Stimulated activated CD4-positive, alpha-beta T cell treated with anti-CD3 and anti-CD28 coated beads, Interleukin-12 subunit alpha, Interleukin-12 subunit beta, amount 100 ng/mL, for 24 hours (primary cell): Measurements from ENCODE around the gene UTP14C.
"Not testable (repeated sequence)": the region's sequence is repeated elsewhere in the genome, so short reads cannot be mapped to it uniquely, and the experiment has no call there.

Experiments
- DNase-seq, 2 experiments: peaks; one replicate each; pipeline ENCODE4 v3.0.0-alpha.2; 2020; ENCODE audit warnings: low read depth in 2 of 2

The UTP14C gene

GRCh38 chr13:52043675-52044074, 19.2 kb downstream of the UTP14C start:
- DNase-seq: no peak

GRCh38 chr13:52047463-52047862, 23.0 kb downstream of the UTP14C start:
- DNase-seq: no peak

- DNase-seq: no peak
These were observed 24.0 kb downstream of the UTP14C start for GRCh38 chr13:52048516-52048915.

- DNase-seq: no peak
These were observed 26.9 kb downstream of the UTP14C start for GRCh38 chr13:52051400-52051799.

GRCh38 chr13:52053460-52053859, 29.0 kb downstream of the UTP14C start:
- no peak for DNase-seq

GRCh38 chr13:52061064-52061463, 36.6 kb downstream of the UTP14C start:
- not testable (repeated sequence) for DNase-seq

GRCh38 chr13:52061587-52061986, 37.1 kb downstream of the UTP14C start:
- no peak for DNase-seq

- DNase-seq: no peak
These were observed 42.7 kb downstream of the UTP14C start for GRCh38 chr13:52067237-52067636.

- peak in 1 of 2 experiments; percentile 6 for DNase-seq
These were observed 46.5 kb downstream of the UTP14C start for GRCh38 chr13:52070929-52071523.
